Neural cell (in vitro differentiated cells): ENCODE data around the gene ITPKB. TPM values are rescaled to one million over a fixed set of nuclear protein-coding genes. Genes with fewer than 3 reads are reported as not detected.

Experiments used
- H2AFZ ChIP-seq: fragments of 200-600, 300-800 bp; sonication (generic), shearing (Covaris generic); 2 replicates; pipeline ENCODE4 v1.6.0; 2014; ENCODE audit warnings: low read depth, mild to moderate bottlenecking, antibody characterized with exemption, low read length, moderate library complexity
- H3F3A ChIP-seq: fragments of 200-600 bp; shearing (Covaris generic); 2 replicates; pipeline ENCODE4 v1.6.1; 2016; ENCODE audit warnings: mild to moderate bottlenecking, moderate library complexity, mixed read lengths, antibody characterized with exemption, low read length; ENCODE audit not compliant: insufficient read depth, poor library complexity, severe bottlenecking
- H3K27ac ChIP-seq: fragments of 200-600, 300-800 bp; sonication (generic), shearing (Covaris generic); 2 replicates; pipeline ENCODE4 v1.5.1; 2014; ENCODE audit warnings: mild to moderate bottlenecking, low read length, moderate library complexity
- H3K27me3 ChIP-seq: fragments of 300-800, 200-600 bp; sonication (generic), shearing (Covaris generic); 2 replicates; pipeline ENCODE4 v1.6.0; 2014; ENCODE audit warnings: mild to moderate bottlenecking, low read depth, low read length, moderate library complexity; ENCODE audit not compliant: insufficient read depth
- H3K36me3 ChIP-seq: fragments of 300-800, 200-600 bp; sonication (generic), shearing (Covaris generic); 2 replicates; pipeline ENCODE4 v1.5.1; 2014; ENCODE audit warnings: mild to moderate bottlenecking, antibody characterized with exemption, low read length, moderate library complexity; ENCODE audit not compliant: insufficient read depth
- H3K4me2 ChIP-seq: fragments of 300-800, 200-600 bp; sonication (generic), shearing (Covaris generic); 2 replicates; pipeline ENCODE4 v1.6.0; 2014; ENCODE audit warnings: mild to moderate bottlenecking, low read length
- H3K4me3 ChIP-seq: fragments of 300-800, 200-600 bp; sonication (generic), shearing (Covaris generic); 2 replicates; pipeline ENCODE4 v1.5.1; 2014; ENCODE audit warnings: mild to moderate bottlenecking, low read length, moderate library complexity
- H3K79me2 ChIP-seq: fragments of 200-600 bp; shearing (Covaris generic); replicated peaks from 2 replicates; pipeline ENCODE4 v1.6.0; 2014; ENCODE audit warnings: mild to moderate bottlenecking, low read length, moderate library complexity; ENCODE audit not compliant: insufficient read depth
- H3K9ac ChIP-seq: fragments of 300-800, 200-600 bp; sonication (generic), shearing (Covaris generic); 2 replicates; pipeline ENCODE4 v1.6.1; 2016; ENCODE audit warnings: mild to moderate bottlenecking, low read length, mixed read lengths
- H3K9me2 ChIP-seq: fragments of 200-600 bp; shearing (Covaris generic); 2 replicates; pipeline ENCODE4 v1.6.1; 2016; ENCODE audit warnings: mild to moderate bottlenecking, low read length, mixed read lengths; ENCODE audit not compliant: insufficient read depth
- H3K9me3 ChIP-seq: fragments of 200-600, 300-800 bp; sonication (generic), shearing (Covaris generic); 2 replicates; pipeline ENCODE4 v1.6.1; 2016; ENCODE audit warnings: mild to moderate bottlenecking, mixed run types, low read length, moderate library complexity, mixed read lengths
- H4K20me1 ChIP-seq: fragments of 200-600 bp; shearing (Covaris generic); 2 replicates; pipeline ENCODE4 v1.6.1; 2016; ENCODE audit warnings: mild to moderate bottlenecking, mixed run types; ENCODE audit not compliant: insufficient read depth
- CTCF ChIP-seq: fragments of 450-650 bp; IDR thresholded peaks from 2 replicates; pipeline ENCODE4 v1.5.1; 2014; ENCODE audit warnings: antibody characterized with exemption, mild to moderate bottlenecking, moderate library complexity; ENCODE audit not compliant: poor library complexity, severe bottlenecking
- EP300 ChIP-seq: fragments of 450-650 bp; conservative IDR thresholded peaks from 2 replicates; pipeline ENCODE4 v1.6.1; 2014; ENCODE audit warnings: antibody characterized with exemption, mild to moderate bottlenecking, moderate library complexity; ENCODE audit not compliant: poor library complexity, severe bottlenecking
- EZH2 ChIP-seq: fragments of 200-600, 300-800 bp; shearing (Covaris generic), sonication (generic); IDR thresholded peaks from 2 replicates; pipeline ENCODE4 v1.6.1; 2014; ENCODE audit warnings: antibody characterized with exemption, low read length, borderline replicate concordance, mild to moderate bottlenecking; ENCODE audit not compliant: insufficient read depth, poor library complexity, severe bottlenecking
- MXI1 ChIP-seq: fragments of 450-650 bp; conservative IDR thresholded peaks from 2 replicates; pipeline ENCODE4 v1.6.1; 2014; ENCODE audit warnings: antibody characterized with exemption, mild to moderate bottlenecking; ENCODE audit not compliant: poor library complexity, severe bottlenecking
- POLR2AphosphoS5 ChIP-seq: IDR thresholded peaks from 2 replicates; pipeline ENCODE4 v1.6.1; 2012
- RAD21 ChIP-seq: fragments of 450-650 bp; conservative IDR thresholded peaks from 2 replicates; pipeline ENCODE4 v1.6.1; 2014; ENCODE audit warnings: antibody characterized with exemption, mild to moderate bottlenecking, moderate library complexity
- SMC3 ChIP-seq: fragments of 450-650 bp; conservative IDR thresholded peaks from 2 replicates; pipeline ENCODE4 v1.6.1; 2014; ENCODE audit warnings: antibody characterized with exemption, mild to moderate bottlenecking, moderate library complexity; ENCODE audit not compliant: poor library complexity
- TAF1 ChIP-seq: IDR thresholded peaks from 2 replicates; pipeline ENCODE4 v1.6.1; 2012; ENCODE audit warnings: low read depth
- polyA plus RNA-seq: library from polyadenylated mRNA; depleted of rRNA; stranded (reverse); fragments of >200 nt; gene quantifications from 2 replicates; pipeline ENCODE4 v1.2.3, GENCODE V29; 2014
- TF ChIP-seq, protein P1 (sequence below): IDR thresholded peaks from 2 replicates; pipeline ENCODE4 v1.6.1; 2012; ENCODE audit warnings: borderline replicate concordance

Gene ITPKB
- polyA plus RNA-seq, 1 donor from 2014 or later = 0.19 TPM

GRCh38 chr1:226607821-226608220, 131.3 kb downstream of the ITPKB start:
- TF ChIP-seq RAD21 = no peak
- no peak for TF ChIP-seq EZH2
- TF ChIP-seq CTCF = no peak
- TF ChIP-seq POLR2AphosphoS5 = no peak
- TF ChIP-seq EP300 = no peak
- no peak for TF ChIP-seq SMC3
- no peak for TF ChIP-seq TAF1
- no peak for TF ChIP-seq MXI1
- TF ChIP-seq, protein P1, sequence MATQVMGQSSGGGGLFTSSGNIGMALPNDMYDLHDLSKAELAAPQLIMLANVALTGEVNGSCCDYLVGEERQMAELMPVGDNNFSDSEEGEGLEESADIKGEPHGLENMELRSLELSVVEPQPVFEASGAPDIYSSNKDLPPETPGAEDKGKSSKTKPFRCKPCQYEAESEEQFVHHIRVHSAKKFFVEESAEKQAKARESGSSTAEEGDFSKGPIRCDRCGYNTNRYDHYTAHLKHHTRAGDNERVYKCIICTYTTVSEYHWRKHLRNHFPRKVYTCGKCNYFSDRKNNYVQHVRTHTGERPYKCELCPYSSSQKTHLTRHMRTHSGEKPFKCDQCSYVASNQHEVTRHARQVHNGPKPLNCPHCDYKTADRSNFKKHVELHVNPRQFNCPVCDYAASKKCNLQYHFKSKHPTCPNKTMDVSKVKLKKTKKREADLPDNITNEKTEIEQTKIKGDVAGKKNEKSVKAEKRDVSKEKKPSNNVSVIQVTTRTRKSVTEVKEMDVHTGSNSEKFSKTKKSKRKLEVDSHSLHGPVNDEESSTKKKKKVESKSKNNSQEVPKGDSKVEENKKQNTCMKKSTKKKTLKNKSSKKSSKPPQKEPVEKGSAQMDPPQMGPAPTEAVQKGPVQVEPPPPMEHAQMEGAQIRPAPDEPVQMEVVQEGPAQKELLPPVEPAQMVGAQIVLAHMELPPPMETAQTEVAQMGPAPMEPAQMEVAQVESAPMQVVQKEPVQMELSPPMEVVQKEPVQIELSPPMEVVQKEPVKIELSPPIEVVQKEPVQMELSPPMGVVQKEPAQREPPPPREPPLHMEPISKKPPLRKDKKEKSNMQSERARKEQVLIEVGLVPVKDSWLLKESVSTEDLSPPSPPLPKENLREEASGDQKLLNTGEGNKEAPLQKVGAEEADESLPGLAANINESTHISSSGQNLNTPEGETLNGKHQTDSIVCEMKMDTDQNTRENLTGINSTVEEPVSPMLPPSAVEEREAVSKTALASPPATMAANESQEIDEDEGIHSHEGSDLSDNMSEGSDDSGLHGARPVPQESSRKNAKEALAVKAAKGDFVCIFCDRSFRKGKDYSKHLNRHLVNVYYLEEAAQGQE = no peak
- no peaks in the 10 kb centered on the region for H3K9me3 ChIP-seq
- H3K4me2 ChIP-seq = no peak overlapping the region
- H3K27ac ChIP-seq = no peak overlapping the region
- no peaks in the 10 kb centered on the region for H3K36me3 ChIP-seq
- H3K27me3 ChIP-seq = no peaks in the 10 kb centered on the region
- no peak overlapping the region for H3K4me3 ChIP-seq
- H2AFZ ChIP-seq = no peak overlapping the region
- H3K79me2 ChIP-seq = no peaks in the 10 kb centered on the region
- no peaks in the 10 kb centered on the region for H3F3A ChIP-seq
- H4K20me1 ChIP-seq = no peaks in the 10 kb centered on the region
- H3K9ac ChIP-seq = no peak overlapping the region
- no peaks in the 10 kb centered on the region for H3K9me2 ChIP-seq

DNA sequence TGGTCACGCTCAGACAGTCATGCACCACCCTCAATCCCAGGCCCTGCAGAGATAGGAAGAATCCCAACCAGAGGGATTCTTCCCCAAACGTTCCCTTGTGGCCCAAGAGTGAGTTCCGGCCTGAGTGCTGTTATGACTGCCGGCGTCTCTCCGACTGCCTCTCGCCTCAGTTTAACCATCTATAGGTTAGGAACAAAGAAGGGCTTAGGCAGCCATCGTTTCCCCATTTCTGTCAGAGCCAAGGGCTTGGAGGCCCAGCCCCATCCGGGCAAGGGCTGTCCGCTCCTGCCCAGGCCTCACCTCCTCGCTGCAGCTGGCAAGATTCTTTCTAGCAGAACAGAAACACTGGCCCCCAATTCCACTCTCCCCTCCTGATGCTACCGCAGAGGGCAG, 131.8 kb downstream of the ITPKB start:
- Histone ChIP-seq H3K27me3 (no peaks in the 10 kb centered on the region), H3K9me3 (no peaks in the 10 kb centered on the region), H3K36me3 (no peaks in the 10 kb centered on the region), H3K27ac (no peak overlapping the region), H3K9me2 (no peaks in the 10 kb centered on the region), H3K9ac (no peak overlapping the region), H3K79me2 (no peaks in the 10 kb centered on the region), H3F3A (no peaks in the 10 kb centered on the region), H3K4me2 (no peak overlapping the region), H4K20me1 (no peaks in the 10 kb centered on the region), H2AFZ (no peak overlapping the region), H3K4me3 (no peak overlapping the region)
- TF ChIP-seq EP300 (no peak), TAF1 (no peak), MXI1 (no peak), POLR2AphosphoS5 (no peak), EZH2 (no peak)
